Stimulated activated CD4-positive, alpha-beta T cell treated with anti-CD3 and anti-CD28 coated beads, Interleukin-4, amount 100 ng/mL, for 4 hours (primary cell): ENCODE results near the gene PCDHB7.
A peak's percentile ranks its signal among the peaks of the same experiment; 100 is the strongest.
"Not testable (repeated sequence)": the region's sequence is repeated elsewhere in the genome, so short reads cannot be mapped to it uniquely, and the experiment has no call there.

Experiments
- DNase-seq, 2 experiments: peaks; one replicate each; pipeline ENCODE4 v3.0.0-alpha.2; 2020

PCDHB7 gene

DNA sequence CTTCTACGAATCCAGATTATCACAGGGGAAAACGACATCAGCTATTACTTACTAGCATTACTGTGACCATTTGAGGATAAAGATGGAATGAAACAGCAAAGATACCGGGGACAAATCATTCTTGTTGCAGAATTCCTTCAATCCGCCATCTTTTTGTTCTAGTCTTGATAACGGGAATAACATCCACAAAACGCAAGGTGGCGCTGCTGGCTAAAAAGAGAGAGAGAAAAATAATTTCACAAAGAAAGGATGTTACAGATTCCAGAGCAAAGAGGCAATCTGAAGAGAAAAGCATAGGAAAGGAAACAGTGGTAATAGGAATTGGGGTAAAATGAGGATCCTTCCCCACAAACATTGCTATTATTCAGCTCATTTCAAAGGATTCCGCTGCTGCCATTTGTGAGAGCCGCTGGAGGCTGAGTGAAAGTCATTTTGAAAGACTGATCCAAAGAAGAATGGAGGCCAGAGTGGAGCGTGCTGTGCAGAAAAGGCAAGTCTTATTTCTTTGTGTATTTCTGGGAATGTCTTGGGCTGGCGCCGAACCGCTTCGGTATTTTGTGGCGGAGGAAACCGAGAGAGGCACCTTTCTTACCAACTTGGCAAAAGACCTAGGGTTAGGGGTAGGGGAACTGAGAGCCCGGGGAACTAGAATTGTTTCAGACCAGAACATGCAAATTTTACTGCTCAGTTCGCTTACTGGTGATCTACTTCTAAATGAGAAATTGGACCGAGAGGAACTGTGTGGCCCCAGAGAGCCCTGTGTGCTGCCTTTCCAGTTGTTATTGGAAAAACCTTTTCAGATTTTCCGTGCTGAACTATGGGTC lies at the start of gene PCDHB7:
PCDHB7 (plus strand) TSS at position 264 of the 824 bp plus-strand sequence; CDS start at position 456, 192 bp downstream.
- peak in 1 of 2 experiments; percentile 6 for DNase-seq

DNA sequence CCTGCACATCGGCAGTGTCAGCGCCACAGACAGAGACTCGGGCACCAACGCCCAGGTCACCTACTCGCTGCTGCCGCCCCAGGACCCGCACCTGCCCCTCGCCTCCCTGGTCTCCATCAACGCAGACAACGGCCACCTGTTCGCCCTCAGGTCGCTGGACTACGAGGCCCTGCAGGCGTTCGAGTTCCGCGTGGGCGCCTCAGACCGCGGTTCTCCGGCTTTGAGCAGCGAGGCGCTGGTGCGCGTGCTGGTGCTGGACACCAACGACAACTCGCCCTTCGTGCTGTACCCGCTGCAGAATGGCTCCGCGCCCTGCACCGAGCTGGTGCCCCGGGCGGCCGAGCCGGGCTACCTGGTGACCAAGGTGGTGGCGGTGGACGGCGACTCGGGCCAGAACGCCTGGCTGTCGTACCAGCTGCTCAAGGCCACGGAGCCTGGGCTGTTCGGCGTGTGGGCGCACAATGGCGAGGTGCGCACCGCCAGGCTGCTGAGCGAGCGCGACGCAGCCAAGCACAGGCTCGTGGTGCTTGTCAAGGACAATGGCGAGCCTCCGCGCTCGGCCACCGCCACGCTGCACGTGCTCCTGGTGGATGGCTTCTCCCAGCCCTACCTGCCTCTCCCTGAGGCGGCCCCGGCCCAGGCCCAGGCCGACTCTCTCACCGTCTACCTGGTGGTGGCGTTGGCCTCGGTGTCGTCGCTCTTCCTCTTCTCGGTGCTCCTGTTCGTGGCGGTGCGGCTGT lies 48.9 kb upstream of the PCDHB7 start:
- not testable (repeated sequence) for DNase-seq

DNA sequence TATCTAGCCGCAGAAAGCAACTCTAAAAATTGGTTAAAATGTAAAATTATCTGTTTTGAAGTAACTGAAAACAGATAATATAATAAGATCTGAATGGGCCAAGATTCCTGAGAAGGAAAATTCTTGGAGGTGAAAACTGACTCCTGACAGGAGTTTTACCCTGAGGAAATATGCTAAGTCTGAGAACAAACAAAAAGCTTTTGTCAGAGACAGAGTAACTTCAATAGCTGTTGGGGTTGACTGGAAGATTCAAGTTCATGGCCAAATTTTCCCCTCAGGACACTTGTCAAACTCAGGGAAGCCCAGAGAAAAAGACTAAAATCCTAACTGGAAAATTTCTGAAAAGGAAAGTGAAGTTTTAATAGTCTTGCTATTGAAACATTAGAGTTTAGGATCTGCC lies 45.1 kb upstream of the PCDHB7 start:
- DNase-seq, result no peak

DNA sequence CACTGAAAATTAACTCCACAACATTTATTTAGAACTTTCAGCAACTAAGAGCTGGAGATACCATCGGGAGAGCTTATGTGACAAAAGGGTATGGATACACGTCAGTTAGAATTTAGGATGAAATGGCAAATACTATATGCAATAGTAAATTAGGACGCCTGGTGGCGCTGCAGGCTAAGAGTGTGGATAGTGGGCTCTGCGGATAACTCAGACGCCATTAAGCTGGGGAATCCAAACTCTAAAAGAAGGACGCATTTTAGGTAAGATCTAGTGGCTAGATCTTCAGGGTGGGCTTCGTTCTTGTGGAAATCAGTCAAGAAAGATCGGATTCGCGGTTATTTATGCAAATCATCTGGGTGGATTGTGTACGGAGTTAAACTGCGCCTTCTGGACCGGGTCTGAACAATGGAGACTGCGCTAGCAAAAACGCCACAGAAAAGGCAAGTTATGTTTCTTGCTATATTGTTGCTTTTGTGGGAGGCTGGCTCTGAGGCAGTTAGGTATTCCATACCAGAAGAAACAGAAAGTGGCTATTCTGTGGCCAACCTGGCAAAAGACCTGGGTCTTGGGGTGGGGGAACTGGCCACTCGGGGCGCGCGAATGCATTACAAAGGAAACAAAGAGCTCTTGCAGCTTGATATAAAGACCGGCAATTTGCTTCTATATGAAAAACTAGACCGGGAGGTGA lies 37.3 kb upstream of the PCDHB7 start, which contains the start of gene PCDHB5:
PCDHB5 (plus strand) TSS at position 177 of the 688 bp plus-strand sequence; CDS start at position 406, 229 bp downstream.
- DNase-seq, result no peak

DNA sequence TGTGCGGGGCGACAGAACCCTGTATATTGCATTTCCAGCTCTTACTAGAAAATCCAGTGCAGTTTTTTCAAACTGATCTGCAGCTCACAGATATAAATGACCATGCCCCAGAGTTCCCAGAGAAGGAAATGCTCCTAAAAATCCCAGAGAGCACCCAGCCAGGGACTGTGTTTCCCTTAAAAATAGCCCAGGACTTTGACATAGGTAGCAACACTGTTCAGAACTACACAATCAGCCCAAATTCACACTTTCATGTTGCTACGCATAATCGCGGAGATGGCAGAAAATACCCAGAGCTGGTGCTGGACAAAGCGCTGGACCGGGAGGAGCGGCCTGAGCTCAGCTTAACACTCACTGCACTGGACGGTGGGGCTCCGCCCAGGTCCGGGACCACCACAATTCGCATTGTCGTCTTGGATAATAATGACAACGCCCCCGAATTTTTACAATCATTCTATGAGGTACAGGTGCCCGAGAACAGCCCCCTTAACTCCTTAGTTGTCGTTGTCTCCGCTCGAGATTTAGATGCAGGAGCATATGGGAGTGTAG lies 36.7 kb upstream of the PCDHB7 start:
- no peak for DNase-seq

DNA sequence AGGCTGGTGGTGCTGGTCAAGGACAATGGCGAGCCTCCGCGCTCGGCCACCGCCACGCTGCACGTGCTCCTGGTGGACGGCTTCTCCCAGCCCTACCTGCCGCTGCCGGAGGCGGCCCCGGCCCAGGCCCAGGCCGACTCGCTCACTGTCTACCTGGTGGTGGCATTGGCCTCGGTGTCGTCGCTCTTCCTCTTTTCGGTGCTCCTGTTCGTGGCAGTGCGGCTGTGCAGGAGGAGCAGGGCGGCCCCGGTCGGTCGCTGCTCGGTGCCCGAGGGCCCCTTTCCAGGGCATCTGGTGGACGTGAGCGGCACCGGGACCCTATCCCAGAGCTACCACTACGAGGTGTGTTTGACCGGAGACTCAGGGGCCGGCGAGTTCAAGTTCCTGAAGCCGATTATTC lies 35.1 kb upstream of the PCDHB7 start:
- DNase-seq, result not testable (repeated sequence)

DNA sequence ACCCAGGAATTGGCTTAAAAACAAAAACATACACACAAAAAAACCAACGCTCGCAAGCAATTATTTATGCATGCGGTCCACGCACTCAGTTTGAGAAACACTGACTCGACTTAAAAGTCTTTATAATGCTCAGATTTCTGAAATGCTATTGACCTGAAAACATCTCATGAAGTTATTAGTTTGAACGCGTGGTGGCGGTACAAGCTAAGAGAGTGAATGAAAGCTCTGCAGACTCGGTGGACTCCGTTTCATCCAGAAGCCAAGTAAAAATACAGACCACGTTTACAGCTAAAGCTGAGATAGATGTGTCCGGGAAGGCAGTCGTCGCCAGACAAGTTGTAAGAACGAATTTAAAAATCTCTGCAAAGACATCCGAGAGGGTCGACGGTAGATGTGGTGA lies 22.6 kb upstream of the PCDHB7 start, which contains the start of gene PCDHB6:
PCDHB6 (plus strand) TSS at position 246 of the 400 bp plus-strand sequence. CDS start 201 bp downstream, outside the sequence.
- no peak for DNase-seq

DNA sequence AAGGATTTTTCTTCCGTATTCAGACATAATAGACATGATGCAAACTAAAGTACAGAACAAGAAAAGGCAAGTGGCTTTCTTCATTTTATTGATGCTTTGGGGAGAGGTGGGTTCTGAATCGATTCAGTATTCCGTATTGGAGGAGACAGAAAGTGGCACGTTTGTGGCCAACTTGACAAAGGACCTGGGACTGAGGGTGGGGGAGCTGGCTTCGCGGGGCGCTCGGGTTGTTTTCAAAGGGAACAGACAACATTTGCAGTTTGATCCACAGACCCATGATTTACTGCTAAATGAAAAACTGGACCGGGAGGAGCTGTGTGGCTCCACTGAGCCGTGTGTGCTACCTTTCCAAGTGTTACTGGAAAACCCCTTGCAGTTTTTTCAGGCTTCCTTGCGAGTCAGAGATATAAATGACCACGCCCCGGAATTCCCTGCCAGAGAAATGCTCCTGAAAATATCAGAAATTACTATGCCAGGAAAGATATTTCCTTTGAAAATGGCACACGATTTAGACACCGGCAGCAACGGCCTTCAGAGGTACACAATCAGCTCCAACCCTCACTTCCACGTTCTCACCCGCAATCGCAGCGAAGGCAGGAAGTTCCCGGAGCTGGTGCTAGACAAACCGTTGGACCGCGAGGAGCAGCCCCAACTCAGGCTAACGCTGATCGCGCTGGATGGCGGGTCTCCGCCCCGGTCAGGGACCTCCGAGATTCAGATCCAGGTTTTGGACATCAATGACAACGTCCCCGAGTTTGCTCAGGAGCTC lies 22.0 kb upstream of the PCDHB7 start:
- no peak for DNase-seq

DNA sequence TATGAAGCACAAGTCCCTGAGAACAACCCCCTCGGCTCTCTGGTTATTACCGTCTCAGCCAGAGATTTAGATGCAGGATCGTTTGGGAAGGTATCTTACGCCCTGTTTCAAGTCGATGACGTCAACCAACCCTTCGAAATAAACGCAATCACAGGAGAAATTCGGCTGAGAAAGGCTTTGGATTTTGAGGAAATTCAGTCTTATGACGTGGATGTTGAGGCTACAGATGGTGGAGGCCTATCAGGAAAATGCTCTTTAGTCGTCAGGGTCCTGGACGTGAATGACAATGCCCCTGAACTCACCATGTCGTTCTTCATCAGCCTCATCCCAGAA lies 21.5 kb upstream of the PCDHB7 start:
- no peak for DNase-seq

DNA sequence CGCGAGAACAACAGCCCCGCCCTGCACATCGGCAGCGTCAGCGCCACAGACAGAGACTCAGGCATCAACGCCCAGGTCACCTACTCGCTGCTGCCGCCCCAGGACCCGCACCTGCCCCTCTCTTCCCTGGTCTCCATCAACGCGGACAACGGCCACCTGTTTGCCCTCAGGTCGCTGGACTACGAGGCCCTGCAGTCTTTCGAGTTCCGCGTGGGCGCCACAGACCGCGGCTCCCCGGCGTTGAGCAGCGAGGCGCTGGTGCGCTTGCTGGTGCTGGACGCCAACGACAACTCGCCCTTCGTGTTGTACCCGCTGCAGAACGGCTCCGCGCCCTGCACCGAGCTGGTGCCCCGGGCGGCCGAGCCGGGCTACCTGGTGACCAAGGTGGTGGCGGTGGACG lies 20.8 kb upstream of the PCDHB7 start:
- DNase-seq, result not testable (repeated sequence)

DNA sequence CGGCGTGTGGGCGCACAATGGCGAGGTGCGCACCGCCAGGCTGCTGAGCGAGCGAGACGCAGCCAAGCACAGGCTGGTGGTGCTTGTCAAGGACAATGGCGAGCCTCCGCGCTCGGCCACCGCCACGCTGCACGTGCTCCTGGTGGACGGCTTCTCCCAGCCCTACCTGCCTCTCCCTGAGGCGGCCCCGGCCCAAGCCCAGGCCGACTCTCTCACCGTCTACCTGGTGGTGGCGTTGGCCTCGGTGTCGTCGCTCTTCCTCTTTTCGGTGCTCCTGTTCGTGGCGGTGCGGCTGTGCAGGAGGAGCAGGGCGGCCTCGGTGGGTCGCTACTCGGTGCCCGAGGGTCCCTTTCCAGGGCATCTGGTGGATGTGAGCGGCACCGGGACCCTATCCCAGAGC lies 20.3 kb upstream of the PCDHB7 start:
- not testable (repeated sequence) for DNase-seq

DNA sequence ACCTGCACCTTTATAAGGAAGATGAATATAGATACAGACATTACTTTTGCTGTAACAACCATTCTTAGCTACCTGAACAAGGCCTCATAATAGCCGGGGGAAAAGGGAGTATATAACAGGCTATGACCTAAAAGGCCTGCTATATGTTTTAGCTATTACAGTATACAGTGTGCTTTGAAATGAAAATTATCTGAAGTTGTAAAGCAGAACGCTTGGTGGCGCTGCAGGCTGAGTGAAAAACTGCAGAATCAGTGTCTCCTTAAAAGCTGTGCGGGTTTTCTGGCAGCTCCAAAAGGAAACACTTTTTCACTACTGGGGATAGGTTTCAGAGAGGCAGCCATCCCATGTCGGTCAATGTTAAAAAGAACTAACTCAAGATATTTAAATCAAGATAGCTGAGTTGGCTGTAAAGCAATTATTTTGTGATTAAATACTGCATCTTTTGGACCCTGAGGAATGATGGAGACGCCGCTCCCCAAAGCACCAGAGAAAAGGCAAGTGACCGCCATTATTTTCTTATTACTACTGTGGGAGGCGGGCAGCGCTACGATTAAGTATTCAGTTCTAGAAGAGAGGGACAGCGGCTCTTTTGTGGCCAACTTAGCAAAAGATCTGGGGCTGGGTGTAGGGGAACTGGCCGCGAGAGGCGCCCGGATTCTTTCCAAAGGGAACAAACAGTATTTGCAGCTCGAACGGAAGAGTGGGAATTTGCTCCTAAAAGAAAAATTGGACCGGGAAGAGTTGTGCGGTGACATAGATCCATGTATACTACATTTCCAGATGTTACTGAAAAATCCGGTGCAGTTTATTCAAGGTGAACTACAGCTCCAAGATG lies 16.7 kb upstream of the PCDHB7 start:
- DNase-seq, result no peak

DNA sequence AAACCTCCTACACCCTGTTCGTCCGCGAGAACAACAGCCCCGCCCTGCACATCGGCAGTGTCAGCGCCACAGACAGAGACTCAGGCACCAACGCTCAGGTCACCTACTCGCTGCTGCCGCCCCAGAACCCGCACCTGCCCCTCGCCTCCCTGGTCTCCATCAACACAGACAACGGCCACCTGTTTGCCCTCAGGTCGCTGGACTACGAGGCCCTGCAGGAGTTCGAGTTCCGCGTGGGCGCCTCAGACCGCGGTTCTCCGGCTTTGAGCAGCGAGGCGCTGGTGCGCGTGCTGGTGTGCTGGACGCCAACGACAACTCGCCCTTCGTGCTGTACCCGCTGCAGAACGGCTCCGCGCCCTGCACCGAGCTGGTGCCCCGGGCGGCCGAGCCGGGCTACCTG lies 15.1 kb upstream of the PCDHB7 start:
- not testable (repeated sequence) for DNase-seq

DNA sequence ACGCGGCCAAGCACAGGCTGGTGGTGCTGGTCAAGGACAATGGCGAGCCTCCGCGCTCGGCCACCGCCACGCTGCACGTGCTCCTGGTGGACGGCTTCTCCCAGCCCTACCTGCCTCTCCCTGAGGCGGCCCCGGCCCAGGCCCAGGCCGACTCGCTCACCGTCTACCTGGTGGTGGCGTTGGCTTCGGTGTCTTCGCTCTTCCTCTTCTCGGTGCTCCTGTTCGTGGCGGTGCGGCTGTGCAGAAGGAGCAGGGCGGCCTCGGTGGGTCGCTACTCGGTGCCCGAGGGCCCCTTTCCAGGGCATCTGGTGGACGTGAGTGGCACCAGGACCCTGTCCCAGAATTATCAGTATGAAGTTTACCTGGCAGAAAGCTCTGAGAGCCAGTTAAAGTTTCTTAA lies 14.5 kb upstream of the PCDHB7 start:
- DNase-seq, result not testable (repeated sequence)

DNA sequence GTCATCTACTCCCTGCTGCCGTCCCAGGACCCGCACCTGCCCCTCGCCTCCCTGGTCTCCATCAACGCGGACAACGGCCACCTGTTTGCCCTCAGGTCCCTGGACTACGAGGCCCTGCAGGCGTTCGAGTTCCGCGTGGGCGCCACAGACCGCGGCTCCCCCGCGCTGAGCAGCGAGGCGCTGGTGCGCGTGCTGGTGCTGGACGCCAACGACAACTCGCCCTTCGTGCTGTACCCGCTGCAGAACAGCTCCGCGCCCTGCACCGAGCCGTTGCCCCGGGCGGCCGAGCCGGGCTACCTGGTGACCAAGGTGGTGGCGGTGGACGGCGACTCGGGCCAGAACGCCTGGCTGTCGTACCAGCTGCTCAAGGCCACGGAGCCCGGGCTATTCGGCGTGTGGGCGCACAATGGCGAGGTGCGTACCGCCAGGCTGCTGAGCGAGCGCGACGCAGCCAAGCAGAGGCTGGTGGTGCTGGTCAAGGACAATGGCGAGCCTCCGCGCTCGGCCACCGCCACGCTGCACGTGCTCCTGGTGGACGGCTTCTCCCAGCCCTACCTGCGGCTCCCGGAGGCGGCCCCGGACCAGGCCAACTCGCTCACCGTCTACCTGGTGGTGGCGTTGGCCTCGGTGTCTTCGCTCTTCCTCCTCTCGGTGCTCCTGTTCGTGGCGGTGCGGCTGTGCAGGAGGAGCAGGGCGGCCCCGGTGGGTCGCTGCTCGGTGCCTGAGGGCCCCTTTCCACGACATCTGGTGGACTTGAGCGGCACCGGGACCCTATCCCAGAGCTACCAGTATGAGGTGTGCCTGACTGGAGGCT lies 2.1 kb downstream of the PCDHB7 start:
- not testable (repeated sequence) for DNase-seq

DNA sequence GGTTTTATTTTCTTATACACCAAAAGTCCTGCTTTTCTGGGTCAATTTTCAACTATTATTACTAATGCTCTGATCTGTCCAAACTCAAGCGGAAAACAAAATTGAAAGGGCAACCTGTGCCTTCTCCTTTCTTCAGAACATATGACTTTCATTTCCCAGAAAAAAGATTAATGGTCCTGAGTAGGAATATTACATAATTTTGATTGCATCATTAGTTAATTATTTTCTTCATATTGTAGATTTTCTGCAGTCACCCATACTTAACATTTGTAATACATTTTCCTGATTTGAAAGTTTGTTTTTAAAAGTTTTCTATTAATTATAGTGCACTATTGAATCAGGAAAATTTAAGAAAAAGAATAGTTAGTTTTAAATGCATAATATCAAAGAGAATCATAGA lies 3.5 kb downstream of the PCDHB7 start:
- DNase-seq, result no peak

DNA sequence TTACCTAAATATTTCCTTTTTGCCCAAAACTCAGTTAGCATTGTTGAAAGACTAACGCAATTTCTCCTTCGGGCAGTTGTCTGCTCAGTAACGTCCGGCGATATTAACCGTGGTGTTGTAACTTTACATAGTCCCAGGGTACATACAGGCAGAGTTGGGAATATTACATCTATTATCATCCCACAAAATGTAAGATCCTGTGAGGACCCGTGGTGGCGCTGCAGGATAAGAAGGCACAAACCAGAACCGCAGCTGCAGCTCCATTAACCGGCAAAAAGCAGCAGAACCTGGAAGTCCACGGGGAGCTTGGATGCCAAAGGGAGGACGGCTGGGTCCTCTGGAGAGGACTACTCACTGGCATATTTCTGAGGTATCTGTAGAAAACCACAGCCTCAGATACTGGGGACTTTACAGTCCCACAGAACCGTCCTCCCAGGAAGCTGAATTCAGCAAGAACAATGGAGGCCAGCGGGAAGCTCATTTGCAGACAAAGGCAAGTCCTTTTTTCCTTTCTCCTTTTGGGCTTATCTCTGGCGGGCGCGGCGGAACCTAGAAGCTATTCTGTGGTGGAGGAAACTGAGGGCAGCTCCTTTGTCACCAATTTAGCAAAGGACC lies 5.2 kb downstream of the PCDHB7 start, which contains the start of gene PCDHB8:
PCDHB8 (plus strand) TSS at position 214 of the 615 bp plus-strand sequence; CDS start at position 459, 245 bp downstream.
- not testable (repeated sequence) for DNase-seq

DNA sequence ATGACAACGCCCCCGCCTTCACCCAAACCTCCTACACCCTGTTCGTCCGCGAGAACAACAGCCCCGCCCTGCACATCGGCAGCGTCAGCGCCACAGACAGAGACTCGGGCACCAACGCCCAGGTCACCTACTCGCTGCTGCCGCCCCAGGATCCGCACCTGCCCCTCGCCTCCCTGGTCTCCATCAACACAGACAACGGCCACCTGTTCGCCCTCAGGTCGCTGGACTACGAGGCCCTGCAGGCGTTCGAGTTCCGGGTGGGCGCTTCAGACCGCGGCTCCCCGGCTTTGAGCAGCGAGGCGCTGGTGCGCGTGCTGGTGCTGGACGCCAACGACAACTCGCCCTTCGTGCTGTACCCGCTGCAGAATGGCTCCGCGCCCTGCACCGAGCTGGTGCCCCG lies 6.9 kb downstream of the PCDHB7 start:
- DNase-seq, result not testable (repeated sequence)

DNA sequence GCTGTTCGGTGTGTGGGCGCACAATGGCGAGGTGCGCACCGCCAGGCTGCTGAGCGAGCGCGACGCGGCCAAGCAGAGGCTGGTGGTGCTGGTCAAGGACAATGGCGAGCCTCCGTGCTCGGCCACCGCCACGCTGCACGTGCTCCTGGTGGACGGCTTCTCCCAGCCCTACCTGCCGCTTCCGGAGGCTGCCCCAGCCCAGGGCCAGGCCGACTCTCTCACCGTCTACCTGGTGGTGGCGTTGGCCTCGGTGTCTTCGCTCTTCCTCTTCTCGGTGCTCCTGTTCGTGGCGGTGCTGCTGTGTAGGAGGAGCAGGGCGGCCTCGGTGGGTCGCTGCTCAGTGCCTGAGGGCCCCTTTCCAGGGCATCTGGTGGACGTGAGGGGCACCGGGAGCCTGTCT lies 7.4 kb downstream of the PCDHB7 start:
- DNase-seq, result not testable (repeated sequence)

DNA sequence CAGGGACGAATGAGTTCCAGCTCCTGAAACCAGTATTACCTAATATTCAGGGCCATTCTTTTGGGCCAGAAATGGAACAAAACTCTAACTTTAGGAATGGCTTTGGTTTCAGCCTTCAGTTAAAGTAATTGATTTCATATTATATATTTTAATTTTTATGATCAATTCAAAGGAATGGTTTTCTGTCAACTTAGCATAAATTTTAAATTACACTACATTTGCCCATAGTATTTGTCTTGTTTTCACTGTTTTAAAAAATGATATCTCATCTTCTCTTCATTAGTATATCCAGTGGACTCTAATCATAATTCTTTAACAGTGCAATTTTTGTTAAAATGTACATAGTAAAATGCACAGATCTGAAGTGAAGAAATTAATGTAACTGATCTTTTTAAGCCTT lies 7.9 kb downstream of the PCDHB7 start:
- DNase-seq, result no peak
